Measurements from ENCODE around the gene SFRP5. TPM values are rescaled to one million over a fixed set of nuclear protein-coding genes. Genes with fewer than 3 reads are reported as not detected.

Gene SFRP5
- total and polyA plus RNA-seq, 2 of the 13 experiments (the other 11 are each of a cell fraction or from before 2014, with no cell fraction given) = 0.32 to 1.7 TPM

DNA sequence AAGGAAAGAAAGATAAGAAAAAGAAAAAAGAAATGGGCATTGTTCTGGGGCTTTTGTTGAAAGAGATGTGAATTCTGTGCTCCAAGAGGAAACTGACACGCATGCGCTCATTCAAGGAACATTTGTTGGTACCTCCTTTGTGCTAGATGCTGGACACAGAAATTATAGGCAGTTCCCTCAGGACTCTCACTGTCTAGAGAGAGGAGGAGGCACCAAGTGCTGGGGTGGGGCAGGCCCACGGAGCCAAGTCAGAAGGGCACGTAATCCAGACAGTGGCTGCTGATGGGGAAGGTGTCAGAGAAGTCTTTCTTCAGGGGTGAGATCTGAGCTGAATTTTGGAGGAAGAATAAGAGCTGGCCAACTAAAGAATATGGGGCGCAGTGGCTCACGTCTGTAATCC, 37.8 kb downstream of the SFRP5 start:
- Histone ChIP-seq H3K27me3 (ENCODE audit: control insufficient read depth in 1 of 2, insufficient read depth in 2 of 2, low read length in 2 of 2) (peaks cover 0 to 10% of the 10 kb centered on the region in 2 experiments; a peak in 2 of 5 replicates), H3K9me3 (ENCODE audit: low read length) (no peaks in the 10 kb centered on the region), H3K27ac (ENCODE audit: extremely low read length, insufficient read depth, low read length) (no peak overlapping the region), H3K4me3 (replicated peaks in 1 of 3; ENCODE audit: insufficient read depth in 1 of 3, low read depth in 2 of 3, low read length in 3 of 3) (no peak overlapping the region), H3K36me3 (replicated peaks in 1 of 2; ENCODE audit: control insufficient read depth in 1 of 2, insufficient read depth in 2 of 2, low read length in 2 of 2) (no peaks in the 10 kb centered on the region; a peak in 1 of 5 replicates), H3K4me2 (ENCODE audit: low read depth, low read length) (no peak overlapping the region), H3K9ac (ENCODE audit: insufficient read depth, low read depth, low read length) (no peak overlapping the region), H3K4me1 (ENCODE audit: insufficient read depth, low read length) (peaks cover 19% of the 10 kb centered on the region), H2AFZ (ENCODE audit: low read length) (no peak overlapping the region), H3K79me2 (ENCODE audit: insufficient read depth, low read length) (peaks cover 16% of the 10 kb centered on the region), H4K20me1 (ENCODE audit: insufficient read depth, low read length) (no peaks in the 10 kb centered on the region)
- CTCF ChIA-PET (ENCODE audit: low intra/inter-chr PET ratio, low total read pairs) = no interaction called here
- DNase-seq (ENCODE audit: low spot score) (no peak), ATAC-seq (no peak), FAIRE-seq (no peak)
- POLR2A ChIA-PET = interaction anchor here (0.7 to 1.9 kb wide), 2 partner anchors 47 to 54 kb away, joined by 3 to 5 read pairs; partner anchors contain the start of gene AVPI1
- WGBS (ENCODE audit: low lambda C conversion rate) = 57% methylated on average over 6 of the region's 6 CpGs
- BruUV-seq (replicated peaks) = no TSS peak
- intact Hi-C loops (cut with micrococcal nuclease; ENCODE audit: unreplicated experiment) = no loop called here
- in situ Hi-C loops (cut with HindIII; ENCODE audit: extremely low pct_ligation_motif_present, low pct_unique_long_range_greater_than_20kb) = loop anchor here (5.0 kb wide), 1 partner anchor 57 kb away; no protein-coding TSS in a partner anchor
- TF ChIP-seq ADNP (CRISPR knock-in tag; IDR thresholded peaks at IDR 0.05) = no peak
- no peak for TF ChIP-seq ZNF678 (CRISPR knock-in tag; IDR thresholded peaks at IDR 0.05)
- TF ChIP-seq, protein P1, sequence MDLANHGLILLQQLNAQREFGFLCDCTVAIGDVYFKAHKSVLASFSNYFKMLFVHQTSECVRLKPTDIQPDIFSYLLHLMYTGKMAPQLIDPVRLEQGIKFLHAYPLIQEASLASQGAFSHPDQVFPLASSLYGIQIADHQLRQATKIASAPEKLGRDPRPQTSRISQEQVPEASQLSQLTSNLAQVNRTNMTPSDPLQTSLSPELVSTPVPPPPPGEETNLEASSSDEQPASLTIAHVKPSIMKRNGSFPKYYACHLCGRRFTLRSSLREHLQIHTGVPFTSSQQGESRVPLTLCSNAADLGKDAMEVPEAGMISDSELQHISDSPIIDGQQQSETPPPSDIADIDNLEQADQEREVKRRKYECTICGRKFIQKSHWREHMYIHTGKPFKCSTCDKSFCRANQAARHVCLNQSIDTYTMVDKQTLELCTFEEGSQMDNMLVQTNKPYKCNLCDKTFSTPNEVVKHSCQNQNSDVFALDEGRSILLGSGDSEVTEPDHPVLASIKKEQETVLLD (CRISPR knock-in tag; IDR thresholded peaks at IDR 0.05; ENCODE audit: low read depth) = no peak
- no peak for TF ChIP-seq ZNF75D (CRISPR knock-in tag; IDR thresholded peaks at IDR 0.05; ENCODE audit: borderline replicate concordance)
- TF ChIP-seq ELF3 (CRISPR knock-in tag; IDR thresholded peaks at IDR 0.05) = no peak
- no peak for TF ChIP-seq CEBPB (IDR thresholded peaks at IDR 0.05; ENCODE audit: borderline replicate concordance, low read depth, low read length)
- no peak for TF ChIP-seq ZNF101 (CRISPR knock-in tag; IDR thresholded peaks at IDR 0.05; ENCODE audit: borderline replicate concordance, low read depth)
- no peak for TF ChIP-seq HOXD1 (CRISPR knock-in tag; IDR thresholded peaks at IDR 0.05)
- TF ChIP-seq MTF2 (CRISPR knock-in tag; IDR thresholded peaks at IDR 0.05; ENCODE audit: borderline replicate concordance) = no peak
- TF ChIP-seq CHD2 (IDR thresholded peaks at IDR 0.05; ENCODE audit: low read depth, low read length) = no peak
- TF ChIP-seq POLR2AphosphoS5 (IDR thresholded peaks at IDR 0.05; ENCODE audit: low read depth, low read length) = no peak
- TF ChIP-seq PHB2 (IDR thresholded peaks at IDR 0.05; ENCODE audit: partially characterized antibody) = no peak
- TF ChIP-seq, protein P2, sequence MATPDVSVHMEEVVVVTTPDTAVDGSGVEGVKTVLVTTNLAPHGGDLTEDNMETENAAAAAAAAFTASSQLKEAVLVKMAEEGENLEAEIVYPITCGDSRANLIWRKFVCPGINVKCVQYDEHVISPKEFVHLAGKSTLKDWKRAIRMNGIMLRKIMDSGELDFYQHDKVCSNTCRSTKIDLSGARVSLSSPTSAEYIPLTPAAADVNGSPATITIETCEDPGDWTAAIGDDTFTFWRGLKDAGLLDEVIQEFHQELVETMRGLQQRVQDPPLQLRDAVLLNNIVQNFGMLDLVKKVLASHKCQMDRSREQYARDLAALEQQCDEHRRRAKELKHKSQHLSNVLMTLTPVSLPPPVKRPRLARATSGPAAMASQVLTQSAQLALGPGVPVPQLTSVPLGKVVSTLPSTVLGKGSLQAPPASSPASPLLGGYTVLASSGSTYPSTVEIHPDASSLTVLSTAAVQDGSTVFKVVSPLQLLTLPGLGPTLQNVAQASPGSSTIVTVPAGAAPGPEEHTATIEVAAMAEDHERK (CRISPR knock-in tag; IDR thresholded peaks at IDR 0.05; ENCODE audit: low read depth) = no peak
